TTC549 (cell line): ENCODE data around the gene GBP1.
"Not testable (repeated sequence)": the region's sequence is repeated elsewhere in the genome, so short reads cannot be mapped to it uniquely, and the experiment has no call there.

Experiments used
- FAIRE-seq: peaks from 2 replicates; lab custom pipeline; 2012; peaks lifted over from hg19 to GRCh38; lab: Jason Lieb, UNC

GBP1 gene

GRCh38 chr1:89051300-89051954 lies 13.6 kb downstream of the GBP1 start:
- FAIRE-seq = no peak

- FAIRE-seq = no peak
Measured at GRCh38 chr1:89050649-89051033, 14.4 kb downstream of the GBP1 start.

- FAIRE-seq = not testable (repeated sequence)
Measured at GRCh38 chr1:89049901-89050648, 14.9 kb downstream of the GBP1 start.

GRCh38 chr1:89049187-89049586 lies 15.8 kb downstream of the GBP1 start:
- FAIRE-seq = not testable (repeated sequence)

GRCh38 chr1:89047734-89048133 lies 17.3 kb downstream of the GBP1 start:
- FAIRE-seq = no peak

- not testable (repeated sequence) for FAIRE-seq
Measured at GRCh38 chr1:89046318-89047183, 18.5 kb downstream of the GBP1 start.

GRCh38 chr1:89044970-89045721 lies 19.9 kb downstream of the GBP1 start:
- no peak for FAIRE-seq

GRCh38 chr1:89043940-89044339 lies 21.1 kb downstream of the GBP1 start:
- no peak for FAIRE-seq

- no peak for FAIRE-seq
Measured at GRCh38 chr1:89042491-89042890, 22.5 kb downstream of the GBP1 start.

GRCh38 chr1:89041721-89042120 lies 23.3 kb downstream of the GBP1 start:
- no peak for FAIRE-seq

- FAIRE-seq = no peak
Measured at GRCh38 chr1:89041119-89041641, 23.8 kb downstream of the GBP1 start.

- FAIRE-seq = no peak
Measured at GRCh38 chr1:89040315-89040626, 24.7 kb downstream of the GBP1 start.

- FAIRE-seq = no peak
Measured at GRCh38 chr1:89037186-89037585, 27.8 kb downstream of the GBP1 start.

- FAIRE-seq = no peak
Measured at GRCh38 chr1:89035080-89035479, 29.9 kb downstream of the GBP1 start.

GRCh38 chr1:89034004-89034403 lies 31.0 kb downstream of the GBP1 start:
- FAIRE-seq = not testable (repeated sequence)

- FAIRE-seq = not testable (repeated sequence)
Measured at GRCh38 chr1:89029051-89029450, 36.0 kb downstream of the GBP1 start.

GRCh38 chr1:89025928-89026327 lies 39.1 kb downstream of the GBP1 start:
- FAIRE-seq = no peak

GRCh38 chr1:89023026-89023425 lies 42.0 kb downstream of the GBP1 start:
- FAIRE-seq = no peak

GRCh38 chr1:89022167-89022959 lies 42.6 kb downstream of the GBP1 start, which contains the start of gene GBP3:
Gene GBP3, minus strand, starts transcription at chr1:89022866. Its CDS starts 2,145 bp downstream, at chr1:89020721.
- FAIRE-seq = no peak

GRCh38 chr1:89018318-89018717 lies 46.7 kb downstream of the GBP1 start:
- not testable (repeated sequence) for FAIRE-seq

GRCh38 chr1:89008511-89008910 lies 56.5 kb downstream of the GBP1 start:
- no peak for FAIRE-seq
